Measurements from ENCODE around the gene PARD3.

PARD3 gene

GRCh38 chr10:34143466-34143865 is 671.6 kb downstream of the PARD3 start:
- DNase-seq = no peak

- DNase-seq = no peak
Observed at GRCh38 chr10:34141032-34141680, 673.9 kb downstream of the PARD3 start.

GRCh38 chr10:34139559-34139958 is 675.5 kb downstream of the PARD3 start:
- no peak for DNase-seq

- DNase-seq = no peak
Observed at GRCh38 chr10:34137955-34138354, 677.1 kb downstream of the PARD3 start.

GRCh38 chr10:34137201-34137600 is 677.9 kb downstream of the PARD3 start:
- no peak for DNase-seq

- no peak for DNase-seq
Observed at GRCh38 chr10:34135515-34135914, 679.6 kb downstream of the PARD3 start.

- no peak for DNase-seq
Observed at GRCh38 chr10:34134602-34135001, 680.5 kb downstream of the PARD3 start.

- DNase-seq = no peak
Observed at GRCh38 chr10:34133406-34133805, 681.7 kb downstream of the PARD3 start.

- DNase-seq = no peak
Observed at GRCh38 chr10:34131152-34131551, 683.9 kb downstream of the PARD3 start.

- no peak for DNase-seq
Observed at GRCh38 chr10:34127676-34128075, 687.4 kb downstream of the PARD3 start.

- DNase-seq = no peak
Observed at GRCh38 chr10:34126371-34127151, 688.5 kb downstream of the PARD3 start.

GRCh38 chr10:34125702-34126101 is 689.4 kb downstream of the PARD3 start:
- DNase-seq = no peak

GRCh38 chr10:34124522-34125035 is 690.5 kb downstream of the PARD3 start:
- no peak for DNase-seq

GRCh38 chr10:34121781-34122622 is 693.1 kb downstream of the PARD3 start:
- no peak for DNase-seq

GRCh38 chr10:34121125-34121753 is 693.9 kb downstream of the PARD3 start:
- DNase-seq = no peak

- no peak for DNase-seq
Observed at GRCh38 chr10:34119456-34119855, 695.6 kb downstream of the PARD3 start.

- DNase-seq = no peak
Observed at GRCh38 chr10:34116681-34117271, 698.3 kb downstream of the PARD3 start.

GRCh38 chr10:34116220-34116641 is 698.9 kb downstream of the PARD3 start:
- no peak for DNase-seq

GRCh38 chr10:34114914-34115313 is 700.2 kb downstream of the PARD3 start:
- no peak for DNase-seq

- no peak for DNase-seq
Observed at GRCh38 chr10:34113504-34114225, 701.4 kb downstream of the PARD3 start.

- DNase-seq = no peak
Observed at GRCh38 chr10:34112171-34112782, 702.8 kb downstream of the PARD3 start.
